ENCODE data around the gene ANKFY1.
"Not testable (repeated sequence)": the region's sequence is repeated elsewhere in the genome, so short reads cannot be mapped to it uniquely, and the experiment has no call there.

ANKFY1 gene

GRCh38 chr17:4140125-4140524, 123.7 kb downstream of the ANKFY1 start:
- Mint-ChIP-seq H3K4me1 (peaks cover 48% of the 10 kb centered on the region), H3K9me3 (no peaks in the 10 kb centered on the region), H3K27ac (peak overlapping the region in 2 of 3 experiments; percentile 46 to 58), H3K27me3 (ENCODE audit: low read depth) (no peaks in the 10 kb centered on the region), H3K36me3 (ENCODE audit: low read depth) (no peaks in the 10 kb centered on the region), H3K4me3 (peak overlapping the region in 2 of 3 experiments; percentile 22 to 95)
- TF ChIP-seq, protein P1, sequence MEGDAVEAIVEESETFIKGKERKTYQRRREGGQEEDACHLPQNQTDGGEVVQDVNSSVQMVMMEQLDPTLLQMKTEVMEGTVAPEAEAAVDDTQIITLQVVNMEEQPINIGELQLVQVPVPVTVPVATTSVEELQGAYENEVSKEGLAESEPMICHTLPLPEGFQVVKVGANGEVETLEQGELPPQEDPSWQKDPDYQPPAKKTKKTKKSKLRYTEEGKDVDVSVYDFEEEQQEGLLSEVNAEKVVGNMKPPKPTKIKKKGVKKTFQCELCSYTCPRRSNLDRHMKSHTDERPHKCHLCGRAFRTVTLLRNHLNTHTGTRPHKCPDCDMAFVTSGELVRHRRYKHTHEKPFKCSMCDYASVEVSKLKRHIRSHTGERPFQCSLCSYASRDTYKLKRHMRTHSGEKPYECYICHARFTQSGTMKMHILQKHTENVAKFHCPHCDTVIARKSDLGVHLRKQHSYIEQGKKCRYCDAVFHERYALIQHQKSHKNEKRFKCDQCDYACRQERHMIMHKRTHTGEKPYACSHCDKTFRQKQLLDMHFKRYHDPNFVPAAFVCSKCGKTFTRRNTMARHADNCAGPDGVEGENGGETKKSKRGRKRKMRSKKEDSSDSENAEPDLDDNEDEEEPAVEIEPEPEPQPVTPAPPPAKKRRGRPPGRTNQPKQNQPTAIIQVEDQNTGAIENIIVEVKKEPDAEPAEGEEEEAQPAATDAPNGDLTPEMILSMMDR (IDR thresholded peaks at IDR 0.05; ENCODE audit: unreplicated experiment in 3 of 3): no peak

DNA sequence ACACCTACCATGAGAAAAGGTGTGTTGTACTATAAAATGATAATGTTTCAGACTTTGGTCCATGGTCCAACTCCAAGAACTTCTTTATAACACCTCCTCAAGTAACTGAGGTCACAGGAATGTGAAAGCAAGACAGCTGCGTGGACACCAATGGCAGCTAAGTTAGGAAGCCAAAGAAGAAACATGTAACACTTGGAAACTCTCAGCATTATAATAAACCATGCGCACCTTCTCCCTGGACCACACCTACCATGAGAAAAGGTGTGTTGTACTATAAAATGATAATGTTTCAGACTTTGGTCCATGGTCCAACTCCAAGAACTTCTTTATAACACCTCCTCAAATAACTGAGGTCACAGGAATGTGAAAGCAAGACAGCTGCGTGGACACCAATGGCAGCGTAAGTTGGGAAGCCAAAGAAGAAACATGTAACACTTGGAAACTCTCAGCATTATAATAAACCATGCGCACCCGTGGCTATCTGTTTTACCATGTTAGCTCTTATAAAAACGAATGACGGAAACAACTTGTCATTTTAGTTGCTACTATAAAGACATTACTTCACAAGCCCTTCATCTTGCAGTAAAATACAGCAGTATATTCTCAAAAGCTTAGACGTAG, 124.8 kb downstream of the ANKFY1 start:
- H3K36me3 Mint-ChIP-seq (ENCODE audit: low read depth); H3K9me3 Mint-ChIP-seq; H3K27me3 Mint-ChIP-seq (ENCODE audit: low read depth): not testable (repeated sequence)
- peak overlapping the region in 2 of 3 experiments; percentile 12 to 34 for H3K4me3 Mint-ChIP-seq
- H3K4me1 Mint-ChIP-seq: peaks cover 52% of the 10 kb centered on the region
- peak overlapping the region in 2 of 3 experiments; percentile 46 to 73 for H3K27ac Mint-ChIP-seq

GRCh38 chr17:4136373-4136772, 127.4 kb downstream of the ANKFY1 start:
- H3K4me1 Mint-ChIP-seq: peaks cover 40% of the 10 kb centered on the region
- H3K4me3 Mint-ChIP-seq: no peak overlapping the region
- H3K36me3 Mint-ChIP-seq (ENCODE audit: low read depth): peaks cover 7% of the 10 kb centered on the region
- H3K9me3 Mint-ChIP-seq: no peaks in the 10 kb centered on the region
- no peak overlapping the region for H3K27ac Mint-ChIP-seq
- TF ChIP-seq, protein P1 (IDR thresholded peaks at IDR 0.05; ENCODE audit: unreplicated experiment in 3 of 3): no peak
- H3K27me3 Mint-ChIP-seq (ENCODE audit: low read depth): no peaks in the 10 kb centered on the region

- H3K36me3 Mint-ChIP-seq (ENCODE audit: low read depth): peaks cover 14% of the 10 kb centered on the region
- no peaks in the 10 kb centered on the region for H3K9me3 Mint-ChIP-seq
- H3K4me1 Mint-ChIP-seq: peaks cover 34% of the 10 kb centered on the region
- H3K27ac Mint-ChIP-seq: peak overlapping the region in 1 of 3 experiments; percentile 9
- TF ChIP-seq, protein P1 (IDR thresholded peaks at IDR 0.05; ENCODE audit: unreplicated experiment in 3 of 3): no peak
- H3K27me3 Mint-ChIP-seq (ENCODE audit: low read depth): no peaks in the 10 kb centered on the region
- no peak overlapping the region for H3K4me3 Mint-ChIP-seq
Observed at GRCh38 chr17:4135489-4135888, 128.3 kb downstream of the ANKFY1 start.

DNA sequence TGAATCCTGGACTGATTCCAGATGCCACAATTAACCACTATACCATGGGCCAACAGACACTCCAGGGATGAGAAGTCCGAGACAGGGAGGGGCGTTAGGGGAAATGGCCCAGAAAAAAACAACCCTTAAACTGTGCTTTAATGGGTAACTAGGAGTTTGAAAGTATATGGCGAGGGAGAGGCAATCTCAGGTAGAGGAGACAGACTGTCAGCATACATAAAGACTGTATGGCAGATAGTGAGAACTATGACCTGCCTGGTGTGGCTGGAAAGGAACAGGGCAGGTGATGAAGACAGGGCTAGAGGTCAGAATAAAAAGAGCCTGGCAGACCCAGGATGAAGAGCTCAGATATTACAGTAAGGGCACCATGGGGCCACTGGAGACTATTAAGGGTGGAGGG, 129.1 kb downstream of the ANKFY1 start:
- H3K4me3 Mint-ChIP-seq: peak overlapping the region in 2 of 3 experiments; percentile 8 to 23
- TF ChIP-seq, protein P1 (IDR thresholded peaks at IDR 0.05; ENCODE audit: unreplicated experiment in 3 of 3): no peak
- peaks cover 19% of the 10 kb centered on the region for H3K36me3 Mint-ChIP-seq (ENCODE audit: low read depth)
- peak overlapping the region; percentile 62 to 88 (median 79) for H3K27ac Mint-ChIP-seq
- H3K9me3 Mint-ChIP-seq: no peaks in the 10 kb centered on the region
- peaks cover 27% of the 10 kb centered on the region for H3K4me1 Mint-ChIP-seq
- H3K27me3 Mint-ChIP-seq (ENCODE audit: low read depth): no peaks in the 10 kb centered on the region

GRCh38 chr17:4130715-4131114, 133.1 kb downstream of the ANKFY1 start:
- H3K27ac Mint-ChIP-seq: peak overlapping the region in 1 of 3 experiments; percentile 29
- TF ChIP-seq, protein P1 (IDR thresholded peaks at IDR 0.05; ENCODE audit: unreplicated experiment in 3 of 3): no peak
- H3K4me3 Mint-ChIP-seq: no peak overlapping the region
- H3K9me3 Mint-ChIP-seq: no peaks in the 10 kb centered on the region
- no peaks in the 10 kb centered on the region for H3K27me3 Mint-ChIP-seq (ENCODE audit: low read depth)
- peaks cover 27% of the 10 kb centered on the region for H3K36me3 Mint-ChIP-seq (ENCODE audit: low read depth)
- H3K4me1 Mint-ChIP-seq: peaks cover 7% of the 10 kb centered on the region

All from nephron (organoid).